Activated naive CD8-positive, alpha-beta T cell treated with anti-CD3 and anti-CD28 coated beads, Interleukin-2, amount 50 U/mL, for 16 hours (primary cell): ENCODE measurements around the gene ITPRIPL1.

Source experiments
- DNase-seq: peaks from one replicate; pipeline ENCODE4 v3.0.0-alpha.2; 2020; ENCODE audit warnings: low read depth, low spot score

ITPRIPL1 gene

DNA sequence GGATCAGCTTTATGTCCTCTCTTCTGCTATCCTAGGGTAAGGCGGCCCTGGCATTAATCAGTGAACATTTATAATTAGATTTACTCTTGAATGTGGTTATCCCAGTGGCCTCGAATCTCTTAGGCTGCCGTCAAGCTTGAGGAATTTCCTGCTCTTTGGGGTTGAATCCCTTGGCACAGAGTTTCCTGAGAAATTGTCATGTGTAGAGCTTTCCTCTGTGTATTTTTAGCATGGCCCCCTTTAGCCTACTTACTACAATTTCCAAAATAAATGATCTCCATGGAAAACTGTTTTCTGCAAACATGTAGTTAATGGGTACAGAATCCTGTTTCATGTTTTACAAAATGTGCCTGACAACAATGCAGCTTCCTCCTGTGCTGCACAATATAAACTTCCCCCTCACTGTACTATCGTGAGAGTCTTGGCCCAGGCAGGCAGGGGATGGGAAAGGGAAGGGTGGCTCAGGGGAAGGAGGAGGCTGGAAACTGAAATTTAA, 28.5 kb downstream of the ITPRIPL1 start:
- no peak for DNase-seq

GRCh38 chr2:96354492-96354891, 29.4 kb downstream of the ITPRIPL1 start:
- no peak for DNase-seq

DNA sequence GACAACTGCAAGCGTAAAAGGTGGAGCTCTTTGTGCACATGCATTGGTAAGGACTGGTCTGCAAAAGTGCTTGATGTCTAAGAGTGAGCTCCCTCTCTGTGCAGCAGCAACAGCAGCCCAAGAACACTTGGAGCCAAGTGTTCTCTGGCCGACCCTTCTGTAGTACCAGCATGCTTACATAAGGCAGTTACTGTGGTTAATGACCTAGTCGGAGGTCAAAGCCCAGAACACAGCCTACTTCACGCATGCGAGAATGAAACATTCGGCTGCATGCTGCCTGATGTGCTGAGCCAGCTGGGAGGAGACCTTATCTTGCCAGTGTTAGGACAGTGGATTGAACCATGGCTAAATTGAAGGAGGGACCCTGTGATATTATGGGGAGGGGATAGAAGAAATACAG, 31.8 kb downstream of the ITPRIPL1 start:
- DNase-seq: no peak

DNA sequence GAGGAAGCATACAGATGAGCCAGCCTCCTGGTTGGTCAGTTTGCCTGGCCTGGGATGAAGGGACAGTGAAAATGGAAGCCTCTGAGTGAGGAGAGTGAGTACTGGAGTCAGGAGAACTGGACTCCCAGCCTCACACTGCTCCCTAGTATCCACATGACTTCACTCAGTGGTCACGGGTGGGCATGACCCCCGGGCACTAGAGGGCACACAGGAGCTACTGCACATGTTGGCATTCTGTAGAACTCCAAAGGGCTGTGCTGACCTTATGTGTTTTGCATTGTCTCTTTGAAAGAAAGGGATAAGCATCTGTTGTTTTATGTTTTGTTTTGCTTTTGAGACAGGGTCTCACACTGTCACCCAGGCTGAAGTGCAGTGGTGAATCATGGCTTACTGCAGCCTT, 34.2 kb downstream of the ITPRIPL1 start:
- peak; percentile 4 for DNase-seq

DNA sequence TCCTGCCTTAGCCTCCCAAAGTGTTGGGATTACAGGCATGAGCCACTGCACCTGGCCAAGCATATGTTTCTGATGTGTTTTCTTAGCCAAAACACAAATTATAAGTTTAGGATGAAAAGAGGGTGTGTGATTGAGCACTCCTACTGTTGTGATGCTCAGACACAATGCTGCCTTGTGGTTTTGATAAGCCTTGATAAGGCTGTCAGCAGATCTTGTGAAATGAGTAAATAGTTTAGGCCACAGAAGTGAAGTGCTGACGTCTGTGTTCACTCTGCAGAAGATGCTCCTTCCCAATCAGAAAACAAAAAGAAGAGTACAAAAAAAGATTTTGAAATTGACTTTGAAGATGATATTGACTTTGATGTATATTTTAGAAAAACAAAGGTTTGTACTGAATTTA, 34.7 kb downstream of the ITPRIPL1 start:
- no peak for DNase-seq

DNA sequence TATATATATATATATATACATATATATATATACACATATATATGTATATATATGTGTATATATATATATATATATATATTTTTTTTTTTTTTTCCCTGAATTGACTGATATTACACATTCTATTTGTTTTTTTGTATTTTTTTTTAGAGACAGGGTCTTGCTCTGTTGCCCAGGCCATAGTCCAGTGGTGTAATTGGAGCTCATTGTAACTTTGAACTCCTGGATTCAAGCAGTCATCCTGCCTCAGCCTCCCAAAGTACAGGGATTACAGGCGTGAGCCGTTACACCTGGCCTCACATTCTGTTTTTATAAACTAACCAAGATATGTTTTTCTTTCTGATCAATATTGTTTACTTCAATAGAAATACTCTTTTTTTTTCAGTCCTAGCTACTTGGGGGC, 36.6 kb downstream of the ITPRIPL1 start:
- no peak for DNase-seq

GRCh38 chr2:96369186-96369585, 44.1 kb downstream of the ITPRIPL1 start:
- no peak for DNase-seq

DNA sequence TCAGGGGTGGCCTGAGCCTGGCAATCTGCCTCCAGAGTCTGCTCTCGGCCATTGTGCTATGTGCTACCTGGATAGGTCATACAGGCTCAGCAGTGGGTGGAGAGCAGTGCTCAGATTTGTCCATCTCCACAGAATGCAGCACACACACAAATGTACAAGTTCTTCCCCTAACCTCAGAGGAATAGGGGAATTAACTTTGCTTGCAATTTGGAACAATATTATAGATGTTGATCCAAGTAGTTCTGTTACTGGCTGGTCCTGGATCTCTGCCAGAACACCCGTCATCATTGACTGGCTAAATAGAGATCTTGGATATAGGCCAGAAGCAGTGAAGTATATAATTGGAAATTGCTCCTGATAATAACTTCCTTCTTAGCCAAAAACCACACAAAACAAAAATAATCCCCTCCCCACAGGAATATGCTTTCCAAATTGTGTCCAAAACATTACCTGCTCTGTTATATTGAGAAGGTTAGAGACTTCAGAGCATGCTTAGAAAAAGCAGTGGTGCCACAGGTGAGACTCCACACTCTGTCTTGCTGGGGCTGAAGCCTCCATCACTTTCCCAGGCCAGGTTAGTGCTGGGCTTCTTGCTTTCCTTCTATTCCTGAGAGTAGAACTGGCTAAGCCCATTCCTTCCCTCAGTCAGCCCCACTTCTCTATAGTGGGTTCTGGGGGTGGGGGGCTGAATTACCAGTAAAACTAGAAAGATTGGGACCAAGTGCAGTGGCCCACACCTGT, 49.3 kb downstream of the ITPRIPL1 start:
- DNase-seq: no peak
